ENCODE data around the gene MCC. TPM values are rescaled to one million over a fixed set of nuclear protein-coding genes. Genes with fewer than 3 reads are reported as not detected.

MCC gene
- total and polyA plus RNA-seq, 4 donors = 9.0 to 47.3 (median 14.7) TPM

GRCh38 chr5:113188436-113188835, 299.8 kb downstream of the MCC start:
- H3K9me3 ChIP-seq (ENCODE audit: control insufficient read depth in 4 of 4, low read length in 3 of 4) = no peaks in the 10 kb centered on the region
- no peak for DNase-seq (ENCODE audit: low spot score)
- H3K4me3 ChIP-seq (ENCODE audit: low read depth in 1 of 3, low read length in 3 of 3) = no peak overlapping the region
- H3K4me1 ChIP-seq (ENCODE audit: control insufficient read depth in 4 of 4, insufficient read depth in 4 of 4, low read length in 3 of 4) = peaks cover 0 to 16% (median 0%) of the 10 kb centered on the region in 4 donors
- no peak overlapping the region for H3K9ac ChIP-seq (ENCODE audit: low read depth in 1 of 2, low read length in 2 of 2)
- H3K36me3 ChIP-seq (ENCODE audit: control insufficient read depth in 4 of 4, insufficient read depth in 3 of 4, low read depth in 1 of 4, low read length in 3 of 4) = no peaks in the 10 kb centered on the region
- TF ChIP-seq CTCF (IDR thresholded peaks at IDR 0.05; ENCODE audit: low read depth, low read length, missing input control) (no peak), FOXA2 (IDR thresholded peaks at IDR 0.05) (no peak), RXRA (IDR thresholded peaks at IDR 0.05) (no peak), JUND (IDR thresholded peaks at IDR 0.05) (no peak), HNF4A (conservative IDR thresholded peaks at IDR 0.05) (no peak), FOXA1 (IDR thresholded peaks at IDR 0.05) (no peak), GABPA (IDR thresholded peaks at IDR 0.05 in 1 of 2, conservative IDR thresholded peaks at IDR 0.05 in 1 of 2) (no peak), YY1 (IDR thresholded peaks at IDR 0.05) (no peak), EGR1 (IDR thresholded peaks at IDR 0.05; ENCODE audit: low read depth in 2 of 2) (no peak), TAF1 (conservative IDR thresholded peaks at IDR 0.05) (no peak), RAD21 (IDR thresholded peaks at IDR 0.05) (no peak)
- TF ChIP-seq, protein P1, sequence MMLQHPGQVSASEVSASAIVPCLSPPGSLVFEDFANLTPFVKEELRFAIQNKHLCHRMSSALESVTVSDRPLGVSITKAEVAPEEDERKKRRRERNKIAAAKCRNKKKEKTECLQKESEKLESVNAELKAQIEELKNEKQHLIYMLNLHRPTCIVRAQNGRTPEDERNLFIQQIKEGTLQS (IDR thresholded peaks at IDR 0.05) = no peak
- no peaks in the 10 kb centered on the region for H3K27me3 ChIP-seq (ENCODE audit: control insufficient read depth in 4 of 4, insufficient read depth in 4 of 4, low read length in 3 of 4)
- H3K27ac ChIP-seq (ENCODE audit: low read depth in 1 of 2, low read length in 2 of 2) = no peak overlapping the region

GRCh38 chr5:113187906-113188305, 300.3 kb downstream of the MCC start:
- Histone ChIP-seq H3K27ac (ENCODE audit: low read depth in 1 of 2, low read length in 2 of 2) (no peak overlapping the region), H3K9ac (ENCODE audit: low read depth in 1 of 2, low read length in 2 of 2) (no peak overlapping the region), H3K4me3 (ENCODE audit: low read depth in 1 of 3, low read length in 3 of 3) (no peak overlapping the region), H3K27me3 (ENCODE audit: control insufficient read depth in 4 of 4, insufficient read depth in 4 of 4, low read length in 3 of 4) (no peaks in the 10 kb centered on the region), H3K9me3 (ENCODE audit: control insufficient read depth in 4 of 4, low read length in 3 of 4) (no peaks in the 10 kb centered on the region), H3K36me3 (ENCODE audit: control insufficient read depth in 4 of 4, insufficient read depth in 3 of 4, low read depth in 1 of 4, low read length in 3 of 4) (peaks cover 0 to under 1% (median 0%) of the 10 kb centered on the region in 4 donors), H3K4me1 (ENCODE audit: control insufficient read depth in 4 of 4, insufficient read depth in 4 of 4, low read length in 3 of 4) (peaks cover 0 to 16% (median 0%) of the 10 kb centered on the region in 4 donors)
- WGBS = 66% methylated on average over 3 of the region's 3 CpGs
- no peak for TF ChIP-seq NR2F2 (IDR thresholded peaks at IDR 0.05)
- no peak for TF ChIP-seq GABPA (IDR thresholded peaks at IDR 0.05 in 1 of 2, conservative IDR thresholded peaks at IDR 0.05 in 1 of 2)
- TF ChIP-seq, protein P2, sequence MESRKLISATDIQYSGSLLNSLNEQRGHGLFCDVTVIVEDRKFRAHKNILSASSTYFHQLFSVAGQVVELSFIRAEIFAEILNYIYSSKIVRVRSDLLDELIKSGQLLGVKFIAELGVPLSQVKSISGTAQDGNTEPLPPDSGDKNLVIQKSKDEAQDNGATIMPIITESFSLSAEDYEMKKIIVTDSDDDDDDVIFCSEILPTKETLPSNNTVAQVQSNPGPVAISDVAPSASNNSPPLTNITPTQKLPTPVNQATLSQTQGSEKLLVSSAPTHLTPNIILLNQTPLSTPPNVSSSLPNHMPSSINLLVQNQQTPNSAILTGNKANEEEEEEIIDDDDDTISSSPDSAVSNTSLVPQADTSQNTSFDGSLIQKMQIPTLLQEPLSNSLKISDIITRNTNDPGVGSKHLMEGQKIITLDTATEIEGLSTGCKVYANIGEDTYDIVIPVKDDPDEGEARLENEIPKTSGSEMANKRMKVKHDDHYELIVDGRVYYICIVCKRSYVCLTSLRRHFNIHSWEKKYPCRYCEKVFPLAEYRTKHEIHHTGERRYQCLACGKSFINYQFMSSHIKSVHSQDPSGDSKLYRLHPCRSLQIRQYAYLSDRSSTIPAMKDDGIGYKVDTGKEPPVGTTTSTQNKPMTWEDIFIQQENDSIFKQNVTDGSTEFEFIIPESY (IDR thresholded peaks at IDR 0.05) = no peak
- TF ChIP-seq, protein P3, sequence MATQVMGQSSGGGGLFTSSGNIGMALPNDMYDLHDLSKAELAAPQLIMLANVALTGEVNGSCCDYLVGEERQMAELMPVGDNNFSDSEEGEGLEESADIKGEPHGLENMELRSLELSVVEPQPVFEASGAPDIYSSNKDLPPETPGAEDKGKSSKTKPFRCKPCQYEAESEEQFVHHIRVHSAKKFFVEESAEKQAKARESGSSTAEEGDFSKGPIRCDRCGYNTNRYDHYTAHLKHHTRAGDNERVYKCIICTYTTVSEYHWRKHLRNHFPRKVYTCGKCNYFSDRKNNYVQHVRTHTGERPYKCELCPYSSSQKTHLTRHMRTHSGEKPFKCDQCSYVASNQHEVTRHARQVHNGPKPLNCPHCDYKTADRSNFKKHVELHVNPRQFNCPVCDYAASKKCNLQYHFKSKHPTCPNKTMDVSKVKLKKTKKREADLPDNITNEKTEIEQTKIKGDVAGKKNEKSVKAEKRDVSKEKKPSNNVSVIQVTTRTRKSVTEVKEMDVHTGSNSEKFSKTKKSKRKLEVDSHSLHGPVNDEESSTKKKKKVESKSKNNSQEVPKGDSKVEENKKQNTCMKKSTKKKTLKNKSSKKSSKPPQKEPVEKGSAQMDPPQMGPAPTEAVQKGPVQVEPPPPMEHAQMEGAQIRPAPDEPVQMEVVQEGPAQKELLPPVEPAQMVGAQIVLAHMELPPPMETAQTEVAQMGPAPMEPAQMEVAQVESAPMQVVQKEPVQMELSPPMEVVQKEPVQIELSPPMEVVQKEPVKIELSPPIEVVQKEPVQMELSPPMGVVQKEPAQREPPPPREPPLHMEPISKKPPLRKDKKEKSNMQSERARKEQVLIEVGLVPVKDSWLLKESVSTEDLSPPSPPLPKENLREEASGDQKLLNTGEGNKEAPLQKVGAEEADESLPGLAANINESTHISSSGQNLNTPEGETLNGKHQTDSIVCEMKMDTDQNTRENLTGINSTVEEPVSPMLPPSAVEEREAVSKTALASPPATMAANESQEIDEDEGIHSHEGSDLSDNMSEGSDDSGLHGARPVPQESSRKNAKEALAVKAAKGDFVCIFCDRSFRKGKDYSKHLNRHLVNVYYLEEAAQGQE (IDR thresholded peaks at IDR 0.05) = no peak
- no peak for TF ChIP-seq YY1 (IDR thresholded peaks at IDR 0.05)
- TF ChIP-seq FOXA2 (IDR thresholded peaks at IDR 0.05) = no peak
- no peak for TF ChIP-seq SP1 (IDR thresholded peaks at IDR 0.05)
- DNase-seq (ENCODE audit: low spot score) = no peak

Measured in liver (tissue), 9 donors.